HepG2 (cell line): ENCODE results near the gene JAK1. TPM values are rescaled to one million over a fixed set of nuclear protein-coding genes. Genes with fewer than 3 reads are reported as not detected.

ENCODE experiments used
- ATAC-seq: fragments of 200-7000 bp; cut with Tn5 transposase; 3 replicates; pipeline ENCODE4 v1.9.1; 2020; ENCODE audit warnings: mild to moderate bottlenecking, moderate library complexity
- BruUV-seq: library from RNA; stranded (reverse); fragments of 400-500 nt; replicated peaks from 2 replicates; lab custom pipeline; 2021; lab: Mats Ljungman, UMichigan
- CTCF ChIA-PET: fragments of 300-600 bp; formaldehyde crosslinking; extraction: SDS; loops from one replicate; lab custom pipeline; 2021; ENCODE audit warnings: low total read pairs, inconsistent platforms, low intra/inter-chr PET ratio; lab: Yijun Ruan, JAX
- POLR2A ChIA-PET: fragments of 350-600 bp; sonication (Branson Sonifier 250); formaldehyde crosslinking; loops from one replicate; lab custom pipeline; 2020; ENCODE audit warnings: antibody characterized with exemption, inconsistent platforms; lab: Yijun Ruan, JAX
- DNase-seq: peaks from one replicate; pipeline ENCODE4 v3.0.0-alpha.2; 2015; ENCODE audit warnings: low spot score
- FAIRE-seq: peaks from 3 replicates; lab custom pipeline; 2011; peaks lifted over from hg19 to GRCh38; lab: Jason Lieb, UNC
- H2AFZ ChIP-seq: one replicate; pipeline ENCODE4 v1.6.1; 2011; ENCODE audit warnings: low read length, inconsistent platforms
- H3K27ac ChIP-seq: fragments of 300-600 bp; 3 replicates; pipeline ENCODE4 v1.8.0; 2011; ENCODE audit warnings: mixed run types, mild to moderate bottlenecking, mixed read lengths, low read length, inconsistent platforms; ENCODE audit not compliant: insufficient read depth; ENCODE audit errors: extremely low read length
- H3K27me3 ChIP-seq, 2 experiments: fragments of 200-600 bp in 1 of 2; 2 replicates in 1 of 2; 3 replicates in 1 of 2; pipeline versions ENCODE4 v1.6.0 to v1.8.0; 2011; ENCODE audit warnings: low read length in 2 of 2, mild to moderate bottlenecking in 2 of 2, moderate library complexity in 2 of 2, inconsistent platforms in 1 of 2; ENCODE audit not compliant: insufficient read depth in 2 of 2, control insufficient read depth in 1 of 2
- H3K36me3 ChIP-seq, 2 experiments: fragments of 200-600 bp in 1 of 2; replicated peaks in 1 of 2; 2 replicates in 1 of 2; 3 replicates in 1 of 2; pipeline versions ENCODE4 v1.5.1 to v1.8.0; 2011; ENCODE audit warnings: low read length in 2 of 2, inconsistent platforms in 1 of 2; ENCODE audit not compliant: insufficient read depth in 2 of 2, control insufficient read depth in 1 of 2
- H3K4me1 ChIP-seq: 2 replicates; pipeline ENCODE4 v1.5.1; 2012; ENCODE audit warnings: low read length, inconsistent platforms; ENCODE audit not compliant: insufficient read depth
- H3K4me2 ChIP-seq: 2 replicates; pipeline ENCODE4 v1.6.0; 2011; ENCODE audit warnings: low read depth, low read length, inconsistent platforms
- H3K4me3 ChIP-seq, 3 experiments: fragments of 200-600 bp in 1 of 3; sonication (generic), shearing (Covaris generic) in 1 of 3; replicated peaks in 1 of 3; 2 replicates each; pipeline ENCODE4 v1.5.1; 2011 to 2016; ENCODE audit warnings: low read length in 3 of 3, inconsistent platforms in 2 of 3, low read depth in 2 of 3, mild to moderate bottlenecking in 2 of 3, control low read depth in 1 of 3, mixed read lengths in 1 of 3; ENCODE audit not compliant: insufficient read depth in 1 of 3
- H3K79me2 ChIP-seq: one replicate; pipeline ENCODE4 v1.6.1; 2011; ENCODE audit warnings: low read length, inconsistent platforms; ENCODE audit not compliant: insufficient read depth
- H3K9ac ChIP-seq: 2 replicates; pipeline ENCODE4 v1.6.0; 2011; ENCODE audit warnings: mild to moderate bottlenecking, low read depth, low read length, inconsistent platforms; ENCODE audit not compliant: insufficient read depth
- H3K9me3 ChIP-seq: 2 replicates; pipeline ENCODE4 v1.5.1; 2012; ENCODE audit warnings: mild to moderate bottlenecking, low read length
- H4K20me1 ChIP-seq: 2 replicates; pipeline ENCODE4 v1.6.0; 2011; ENCODE audit warnings: inconsistent platforms, mild to moderate bottlenecking, low read length, moderate library complexity; ENCODE audit not compliant: insufficient read depth
- AGO1 ChIP-seq: fragments of 200-400 bp; formaldehyde crosslinking; IDR thresholded peaks from 2 replicates; pipeline ENCODE4 v1.6.1; 2017; ENCODE audit warnings: mild to moderate bottlenecking, low read depth, low read length, moderate library complexity; ENCODE audit not compliant: poor library complexity, severe bottlenecking
- DZIP1 ChIP-seq: sonication (generic); formaldehyde crosslinking; IDR thresholded peaks from 2 replicates; pipeline ENCODE4 v1.5.0; 2020; ENCODE audit warnings: mild to moderate bottlenecking, missing genetic modification reagents
- EEA1 ChIP-seq: sonication (generic); formaldehyde crosslinking; IDR thresholded peaks from 2 replicates; pipeline ENCODE4 v1.5.1; 2020; ENCODE audit warnings: mild to moderate bottlenecking, missing genetic modification reagents, borderline replicate concordance
- MIXL1 ChIP-seq: IDR thresholded peaks from 2 replicates; pipeline ENCODE4 v1.6.1; 2016
- MLXIP ChIP-seq: sonication (generic); formaldehyde crosslinking; IDR thresholded peaks from 2 replicates; pipeline ENCODE4 v1.9.0; 2021; ENCODE audit warnings: missing genetic modification reagents, borderline replicate concordance
- POGZ ChIP-seq: sonication (generic); formaldehyde crosslinking; IDR thresholded peaks from 2 replicates; pipeline ENCODE4 v1.4.0; 2020; ENCODE audit warnings: mild to moderate bottlenecking, missing genetic modification reagents
- ZNF644 ChIP-seq: IDR thresholded peaks from 2 replicates; pipeline ENCODE4 v1.6.1; 2016; ENCODE audit warnings: low read depth
- WGBS: methylation state at CpG from one replicate; pipeline ENCODE4 v1.1.6; 2017; ENCODE audit warnings: low lambda C conversion rate; 5-methylcytosine and 5-hydroxymethylcytosine counted together
- in situ Hi-C: cut with HindIII; loops from 2 replicates; pipeline ENCODE4 v1.10.0; 2017; ENCODE audit warnings: low pct_unique_long_range_greater_than_20kb; ENCODE audit not compliant: extremely low pct_ligation_motif_present
- intact Hi-C: fragments of 100-400 bp; cut with micrococcal nuclease; formaldehyde crosslinking; loops from one replicate; pipeline ENCODE4 v1.10.0; 2022; ENCODE audit not compliant: unreplicated experiment
- polyA plus RNA-seq, 8 experiments: library from polyadenylated mRNA; depleted of rRNA in 3 of 8; stranded (reverse) in 7 of 8; unstranded in 1 of 8; fragments of >200 nt; fragmentation: Illumina TruSeq in 4 of 8; extraction: Trizol in 4 of 8; gene quantifications; 2 replicates each; pipeline versions ENCODE4 v1.2.1 to v1.2.3, GENCODE V29; 2011 to 2016; ENCODE audit warnings: low read depth in 4 of 8, missing spikeins in 1 of 8, mixed read lengths in 1 of 8; ENCODE audit not compliant: insufficient read depth in 1 of 8
- total RNA-seq, 5 experiments: library from RNA; depleted of rRNA; stranded (reverse); fragments of >200 nt; fragmentation: Illumina TruSeq; extraction: Trizol; gene quantifications; 2 replicates each; pipeline ENCODE4 v1.2.3, GENCODE V29; 2016; ENCODE audit warnings: low read depth in 1 of 5
- TF ChIP-seq, protein P1 (sequence below): sonication (generic); formaldehyde crosslinking; IDR thresholded peaks from 2 replicates; pipeline ENCODE4 v1.4.0; 2020; ENCODE audit warnings: mild to moderate bottlenecking, missing genetic modification reagents

The JAK1 gene
- total and polyA plus RNA-seq, 2 of the 13 experiments (the other 11 are each of a cell fraction or from before 2014, with no cell fraction given), result 23.9 to 42.4 TPM

DNA sequence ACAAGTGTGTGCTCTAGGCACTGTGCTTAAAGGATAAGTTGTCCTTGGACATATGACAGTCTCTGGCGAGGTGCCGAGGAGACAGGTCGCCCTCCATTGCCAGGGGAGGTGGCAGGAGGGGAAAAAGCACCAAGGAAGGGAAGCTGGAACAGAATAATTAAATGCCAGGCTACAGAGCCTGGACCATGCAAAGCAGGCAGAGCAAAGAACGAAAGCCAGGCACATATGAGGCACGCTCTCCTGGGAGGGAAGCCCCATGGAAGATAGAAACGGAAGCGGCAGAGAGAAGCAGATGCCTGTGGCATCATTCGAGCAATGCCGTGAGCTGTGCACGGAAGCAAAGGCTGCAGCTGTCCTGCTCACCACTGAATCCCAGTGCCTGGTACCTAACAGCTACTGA, 91.2 kb downstream of the JAK1 start:
- intact Hi-C loops (no loop called here), in situ Hi-C loops (no loop called here)
- POLR2A ChIA-PET, result no interaction called here
- DNase-seq (no peak), ATAC-seq (no peak), FAIRE-seq (no peak)
- no peaks in the 10 kb centered on the region for H3K27me3 ChIP-seq
- no peaks in the 10 kb centered on the region for H4K20me1 ChIP-seq
- TF ChIP-seq DZIP1 (CRISPR knock-in tag) (no peak), AGO1 (no peak), POGZ (CRISPR knock-in tag) (no peak), ZNF644 (CRISPR knock-in tag) (no peak), EEA1 (CRISPR knock-in tag) (no peak), MIXL1 (CRISPR knock-in tag) (no peak), MLXIP (CRISPR knock-in tag) (no peak)
- TF ChIP-seq, protein P1, sequence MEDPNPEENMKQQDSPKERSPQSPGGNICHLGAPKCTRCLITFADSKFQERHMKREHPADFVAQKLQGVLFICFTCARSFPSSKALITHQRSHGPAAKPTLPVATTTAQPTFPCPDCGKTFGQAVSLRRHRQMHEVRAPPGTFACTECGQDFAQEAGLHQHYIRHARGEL (CRISPR knock-in tag), result no peak
- no peak overlapping the region for H3K4me2 ChIP-seq
- H3K9ac ChIP-seq, result no peak overlapping the region
- no peak overlapping the region for H3K27ac ChIP-seq
- peaks cover 31 to 72% of the 10 kb centered on the region in 2 experiments for H3K36me3 ChIP-seq
- CTCF ChIA-PET, result no interaction called here
- H3K9me3 ChIP-seq, result no peaks in the 10 kb centered on the region
- 0 out of 2 replicates have a peak, but pooled peaks cover 5% of the 10 kb centered on the region for H3K4me1 ChIP-seq
- H3K79me2 ChIP-seq, result no peaks in the 10 kb centered on the region
- WGBS, result 91% methylated on average over 10 of the region's 10 CpGs
- no peak overlapping the region for H2AFZ ChIP-seq
- no TSS peak for BruUV-seq
- no peak overlapping the region for H3K4me3 ChIP-seq
